Fibroblast of lung (primary cell): ENCODE measurements around the gene USP32.
"Not testable (repeated sequence)": the region's sequence is repeated elsewhere in the genome, so short reads cannot be mapped to it uniquely, and the experiment has no call there.

Experiments
- CTCF ChIP-seq, 2 donors: IDR thresholded peaks in 1 of 2; conservative IDR thresholded peaks in 1 of 2; 1 replicate in 1 of 2; 2 replicates in 1 of 2; pipeline ENCODE4 v1.5.1; 2011 to 2012; ENCODE audit warnings: low read length in 2 of 2, control low read depth in 1 of 2, inconsistent platforms in 1 of 2, low read depth in 1 of 2, mild to moderate bottlenecking in 1 of 2
- EZH2 ChIP-seq: IDR thresholded peaks from 2 replicates; pipeline ENCODE4 v1.5.1; 2012; ENCODE audit warnings: low read length, control low read depth, mild to moderate bottlenecking; ENCODE audit errors: missing control alignments

GRCh38 chr17:60198630-60199029 lies 193.3 kb downstream of the USP32 start:
- TF ChIP-seq EZH2; CTCF (conservative IDR thresholded peaks at IDR 0.05 in 1 of 2, IDR thresholded peaks at IDR 0.05 in 1 of 2; ENCODE audit: low read depth in 1 of 2, low read length in 2 of 2): not testable (repeated sequence)
